K562 (cell line): ENCODE measurements around the gene GATA2. TPM values are rescaled to one million over a fixed set of nuclear protein-coding genes. Genes with fewer than 3 reads are reported as not detected.
A peak's percentile ranks its signal among the peaks of the same experiment; 100 is the strongest.

ENCODE experiments used
- ATAC-seq: fragments of 200-7000 bp; cut with Tn5 transposase; 3 replicates; pipeline ENCODE4 v1.9.1; 2020; ENCODE audit warnings: moderate library complexity
- BruUV-seq: library from RNA; stranded (reverse); fragments of 400-500 nt; replicated peaks from 2 replicates; lab custom pipeline; 2021; lab: Mats Ljungman, UMichigan
- CTCF ChIA-PET: fragments of 300-600 bp; formaldehyde crosslinking; extraction: SDS; loops from one replicate; lab custom pipeline; 2021; ENCODE audit warnings: low intra/inter-chr PET ratio; lab: Yijun Ruan, JAX
- POLR2A ChIA-PET: fragments of 300-600, 350-650 bp; sonication (Branson Sonifier 250); formaldehyde crosslinking; extraction: SDS; loops from one replicate; lab custom pipeline; 2021; ENCODE audit warnings: antibody characterized with exemption, inconsistent platforms; lab: Yijun Ruan, JAX
- DNase-seq, 4 experiments: peaks; one replicate each; pipeline versions ENCODE4 v3.0.0 to v3.0.0-alpha.2; 2011 to 2018; ENCODE audit warnings: low spot score in 3 of 4, mixed read lengths in 3 of 4; ENCODE audit errors: extremely low read depth in 1 of 4
- FAIRE-seq: peaks from 2 replicates; lab custom pipeline; 2011; peaks lifted over from hg19 to GRCh38; lab: Jason Lieb, UNC
- H2AFZ ChIP-seq: 2 replicates; pipeline ENCODE4 v1.6.0; 2011; ENCODE audit warnings: low read depth, low read length, control low read depth, inconsistent platforms
- H3K27ac ChIP-seq: fragments of 200-600 bp; 3 replicates; pipeline ENCODE4 v1.8.0; 2011; ENCODE audit warnings: low read depth, mild to moderate bottlenecking, control low read depth, inconsistent platforms, low read length, moderate library complexity, mixed read lengths; ENCODE audit errors: extremely low read depth
- H3K27me3 ChIP-seq, 2 experiments: fragments of 300-600 bp in 1 of 2; 2 replicates in 1 of 2; 3 replicates in 1 of 2; pipeline versions ENCODE4 v1.6.0 to v1.8.0; 2011; ENCODE audit warnings: inconsistent platforms in 2 of 2, low read length in 2 of 2, mild to moderate bottlenecking in 1 of 2, mixed read lengths in 1 of 2, moderate library complexity in 1 of 2; ENCODE audit not compliant: control insufficient read depth in 2 of 2, insufficient read depth in 2 of 2
- H3K36me3 ChIP-seq: fragments of 300-600 bp; 3 replicates; pipeline ENCODE4 v1.8.0; 2011; ENCODE audit warnings: mild to moderate bottlenecking, low read length, inconsistent platforms; ENCODE audit not compliant: control insufficient read depth, insufficient read depth
- H3K4me1 ChIP-seq, 2 experiments: fragments of 200-600 bp in 1 of 2; replicated peaks in 1 of 2; 2 replicates in 1 of 2; 3 replicates in 1 of 2; pipeline versions ENCODE4 v1.5.1 to v1.8.0; 2011; ENCODE audit warnings: inconsistent platforms in 2 of 2, low read length in 2 of 2, mild to moderate bottlenecking in 1 of 2, mixed read lengths in 1 of 2, moderate library complexity in 1 of 2; ENCODE audit not compliant: control insufficient read depth in 2 of 2, insufficient read depth in 2 of 2
- H3K4me2 ChIP-seq: 2 replicates; pipeline ENCODE4 v1.6.1; 2011; ENCODE audit warnings: low read length, control low read depth, inconsistent platforms, mixed read lengths; ENCODE audit not compliant: insufficient read depth
- H3K4me3 ChIP-seq: fragments of 200-600 bp; sonication (generic), shearing (Covaris generic); 2 replicates; pipeline ENCODE4 v1.5.1; 2016; ENCODE audit warnings: control low read depth, inconsistent platforms
- H3K79me2 ChIP-seq: fragments of 200-600 bp; 3 replicates; pipeline ENCODE4 v1.8.0; 2011; ENCODE audit warnings: low read length, inconsistent platforms; ENCODE audit not compliant: control insufficient read depth, insufficient read depth
- H3K9ac ChIP-seq, 2 experiments: 2 replicates each; pipeline versions ENCODE4 v1.6.0 to v1.6.1; 2011; ENCODE audit warnings: low read depth in 2 of 2, low read length in 2 of 2, control low read depth in 1 of 2, inconsistent platforms in 1 of 2, mild to moderate bottlenecking in 1 of 2, mixed read lengths in 1 of 2; ENCODE audit not compliant: insufficient read depth in 1 of 2
- H3K9me1 ChIP-seq: one replicate; pipeline ENCODE4 v1.6.0; 2011; ENCODE audit warnings: inconsistent platforms, mild to moderate bottlenecking, low read length, moderate library complexity; ENCODE audit not compliant: control insufficient read depth, insufficient read depth
- H3K9me3 ChIP-seq: replicated peaks from 2 replicates; pipeline ENCODE4 v1.5.1; 2011; ENCODE audit warnings: low read depth, low read length, inconsistent platforms; ENCODE audit not compliant: control insufficient read depth, insufficient read depth
- H4K20me1 ChIP-seq: replicated peaks from 2 replicates; pipeline ENCODE4 v1.6.1; 2011; ENCODE audit warnings: low read length, inconsistent platforms, mixed read lengths; ENCODE audit not compliant: control insufficient read depth, insufficient read depth
- CBX5 ChIP-seq: IDR thresholded peaks from 2 replicates; pipeline ENCODE4 v1.6.1; 2014; ENCODE audit warnings: low read depth, borderline replicate concordance
- ERF ChIP-seq: fragments of 450-650 bp; formaldehyde crosslinking; IDR thresholded peaks from 2 replicates; pipeline ENCODE4 v1.4.0; 2020; ENCODE audit warnings: mild to moderate bottlenecking, mixed read lengths
- FOXJ3 ChIP-seq: sonication (generic); formaldehyde crosslinking; IDR thresholded peaks from 2 replicates; pipeline ENCODE4 v1.4.0; 2020; ENCODE audit warnings: mild to moderate bottlenecking, missing genetic modification reagents
- HOXB6 ChIP-seq: fragments of 250-450 bp; sonication (Bioruptor Pico); IDR thresholded peaks from 2 replicates; pipeline ENCODE4 v1.5.1; 2022; ENCODE audit warnings: mild to moderate bottlenecking, borderline replicate concordance
- IFI16 ChIP-seq: fragments of 250-450 bp; sonication (Bioruptor Pico); IDR thresholded peaks from 2 replicates; pipeline ENCODE4 v2.1.2; 2022; ENCODE audit warnings: mild to moderate bottlenecking, inconsistent platforms
- NUFIP1 ChIP-seq: fragments of 450-650 bp; IDR thresholded peaks from 2 replicates; pipeline ENCODE4 v1.6.1; 2018; ENCODE audit not compliant: partially characterized antibody
- PPARD ChIP-seq: fragments of 250-450 bp; sonication (Bioruptor Pico); IDR thresholded peaks from 2 replicates; pipeline ENCODE4 v1.8.0; 2022; ENCODE audit warnings: inconsistent platforms, mild to moderate bottlenecking, moderate library complexity
- RBFOX2 ChIP-seq: fragments of 200-400 bp; formaldehyde crosslinking; IDR thresholded peaks from 2 replicates; pipeline ENCODE4 v1.6.1; 2017; ENCODE audit warnings: low read depth, mild to moderate bottlenecking, low read length, moderate library complexity
- ZBTB11 ChIP-seq, 3 experiments: fragments of 200-800 bp in 1 of 3; fragments of 250-450 bp in 1 of 3; fragments of 450-650 bp in 1 of 3; sonication (Bioruptor Pico) in 1 of 3; sonication (Bioruptor generic) in 1 of 3; formaldehyde crosslinking in 1 of 3; IDR thresholded peaks; 2 replicates each; pipeline versions ENCODE4 v1.6.1 to v1.8.0; 2016 to 2022; ENCODE audit warnings: mild to moderate bottlenecking in 2 of 3, missing genetic modification characterization in 2 of 3, missing compliant biosample characterization in 1 of 3, moderate library complexity in 1 of 3
- ZNF121 ChIP-seq: sonication (generic); formaldehyde crosslinking; conservative IDR thresholded peaks from 2 replicates; pipeline ENCODE4 v1.8.0; 2022; ENCODE audit warnings: missing genetic modification reagents
- ZNF511 ChIP-seq: sonication (generic); formaldehyde crosslinking; IDR thresholded peaks from 2 replicates; pipeline ENCODE4 v1.8.0; 2022; ENCODE audit warnings: mild to moderate bottlenecking, missing genetic modification reagents
- WGBS: fragments of 100-300 bp; shearing (Covaris generic); methylation state at CpG from one replicate; pipeline ENCODE4 v1.1.6; 2016; ENCODE audit warnings: low coverage, mixed read lengths; ENCODE audit not compliant: insufficient coverage; ENCODE audit errors: missing lambda C conversion rate; 5-methylcytosine and 5-hydroxymethylcytosine counted together
- in situ Hi-C: fragments of 300-500 bp; cut with MboI; formaldehyde crosslinking; loops from 4 replicates; pipeline ENCODE4 v1.15.0; 2018; ENCODE audit warnings: inconsistent platforms, mixed read lengths
- intact Hi-C: fragments of 100-400 bp; cut with micrococcal nuclease; formaldehyde crosslinking; loops from 2 replicates; pipeline ENCODE4 v1.14.2; 2022
- polyA plus RNA-seq, 8 experiments: library from polyadenylated mRNA; depleted of rRNA in 4 of 8; stranded (reverse) in 5 of 8; unstranded in 3 of 8; fragments of >200 nt; fragmentation: Nextera tagmentation in 2 of 8; fragmentation: Illumina TruSeq in 1 of 8; extraction: Ambion mirVana in 2 of 8; extraction: Trizol in 1 of 8; gene quantifications; 2 replicates each; pipeline versions ENCODE4 v1.2.1 to v1.2.3, GENCODE V29; 2011 to 2014; ENCODE audit warnings: inconsistent platforms in 1 of 8, missing spikeins in 1 of 8
- total RNA-seq, 7 experiments: library from RNA; depleted of rRNA in 6 of 7; stranded (reverse); fragments of >200 nt in 6 of 7; fragmentation: Illumina TruSeq in 2 of 7; extraction: Trizol in 2 of 7; gene quantifications; 2 replicates each; pipeline versions ENCODE4 v1.2.1 to v1.2.3, GENCODE V29; 2011 to 2021; ENCODE audit warnings: low replicate concordance in 1 of 7
- TF ChIP-seq, protein P1 (sequence below): conservative IDR thresholded peaks from 2 replicates; pipeline ENCODE4 v1.6.1; 2011; ENCODE audit warnings: low read depth, mild to moderate bottlenecking, low read length; ENCODE audit not compliant: control insufficient read depth
- TF ChIP-seq, protein P2 (sequence below): sonication (generic); formaldehyde crosslinking; IDR thresholded peaks from 2 replicates; pipeline ENCODE4 v1.8.0; 2022; ENCODE audit warnings: missing genetic modification reagents, mild to moderate bottlenecking, moderate library complexity, borderline replicate concordance

The GATA2 gene
- total and polyA plus RNA-seq, 9 of the 15 experiments (the other 6 are each of a cell fraction or from before 2014, with no cell fraction given): 8.5 to 218 (median 50.8) TPM

GRCh38 chr3:128481438-128481942 is 11.5 kb downstream of the GATA2 start (continued):
- peak; percentile 28; the same call in 1 of the 2 replicates for TF ChIP-seq ZNF511 (CRISPR knock-in tag)

DNA sequence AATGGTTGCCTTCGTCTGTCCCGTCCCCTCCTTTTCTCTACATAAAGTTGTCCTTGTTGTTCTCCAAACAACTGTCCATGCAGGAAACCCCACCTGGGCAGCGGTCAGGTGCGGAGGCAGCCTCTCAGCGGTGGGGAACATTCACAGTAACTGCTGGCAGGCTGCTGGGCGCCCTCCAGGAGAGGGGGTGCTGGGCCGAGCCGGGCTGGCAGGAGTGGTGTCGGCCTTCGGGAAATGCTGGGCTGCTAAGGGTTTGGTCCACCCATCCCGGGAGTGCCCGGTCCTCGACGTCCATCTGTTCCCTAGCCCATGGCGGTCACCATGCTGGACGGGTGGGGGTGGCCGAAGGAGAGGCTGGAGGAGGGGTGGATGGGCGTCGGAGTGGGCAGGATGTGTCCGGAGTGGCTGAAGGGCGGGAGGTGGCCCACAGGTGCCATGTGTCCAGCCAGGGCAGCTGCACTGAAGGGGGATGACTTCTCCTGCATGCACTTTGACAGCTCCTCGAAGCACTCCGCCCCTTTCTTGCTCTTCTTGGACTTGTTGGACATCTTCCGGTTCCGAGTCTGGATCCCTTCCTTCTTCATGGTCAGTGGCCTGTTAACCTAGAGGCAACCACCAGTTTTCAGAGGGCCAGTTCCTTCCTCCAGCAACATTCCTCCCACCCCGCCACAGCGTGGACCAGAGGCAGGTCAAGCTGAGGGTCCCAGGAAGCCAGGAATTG is 12.1 kb downstream of the GATA2 start:
- Histone ChIP-seq H2AFZ (no peak overlapping the region), H3K9me3 (no peaks in the 10 kb centered on the region), H3K9me1 (no peaks in the 10 kb centered on the region), H3K27me3 (no peaks in the 10 kb centered on the region), H3K36me3 (peaks cover 75% of the 10 kb centered on the region), H3K79me2 (peaks cover 58% of the 10 kb centered on the region), H3K9ac (peak overlapping the region in 1 of 2 experiments; percentile 19; a peak in 1 of 4 replicates), H3K4me3 (no peak overlapping the region), H3K27ac (no peak overlapping the region; the same call in 1 of the 3 replicates), H3K4me2 (no peak overlapping the region), H4K20me1 (peaks cover 24% of the 10 kb centered on the region), H3K4me1 (peaks cover 17 to 44% of the 10 kb centered on the region in 2 experiments; a peak in 3 of 5 replicates)
- ChIA-PET POLR2A (interaction anchor here (0.7 to 2.6 kb wide), 3 partner anchors 12 to 58 kb away, joined by 3 to 20 read pairs (median 3); no protein-coding TSS in a partner anchor), CTCF (no interaction called here)
- 80% methylated on average over 15 of the region's 27 CpGs for WGBS
- DNase-seq (no peak), FAIRE-seq (no peak), ATAC-seq (no peak)
- in situ Hi-C loops (no loop called here), intact Hi-C loops (no loop called here)
- BruUV-seq: no TSS peak
- TF ChIP-seq ZBTB11 (CRISPR knock-in tag; IDR thresholded peaks at IDR 0.05) (no peak), PPARD (CRISPR knock-in tag) (no peak), ERF (no peak), CBX5 (no peak), ZNF121 (CRISPR knock-in tag) (no peak), NUFIP1 (no peak), FOXJ3 (CRISPR knock-in tag) (no peak), IFI16 (no peak), RBFOX2 (peak; percentile 79), HOXB6 (no peak)
- TF ChIP-seq, protein P1, sequence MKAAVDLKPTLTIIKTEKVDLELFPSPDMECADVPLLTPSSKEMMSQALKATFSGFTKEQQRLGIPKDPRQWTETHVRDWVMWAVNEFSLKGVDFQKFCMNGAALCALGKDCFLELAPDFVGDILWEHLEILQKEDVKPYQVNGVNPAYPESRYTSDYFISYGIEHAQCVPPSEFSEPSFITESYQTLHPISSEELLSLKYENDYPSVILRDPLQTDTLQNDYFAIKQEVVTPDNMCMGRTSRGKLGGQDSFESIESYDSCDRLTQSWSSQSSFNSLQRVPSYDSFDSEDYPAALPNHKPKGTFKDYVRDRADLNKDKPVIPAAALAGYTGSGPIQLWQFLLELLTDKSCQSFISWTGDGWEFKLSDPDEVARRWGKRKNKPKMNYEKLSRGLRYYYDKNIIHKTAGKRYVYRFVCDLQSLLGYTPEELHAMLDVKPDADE: no peak
- TF ChIP-seq, protein P2, sequence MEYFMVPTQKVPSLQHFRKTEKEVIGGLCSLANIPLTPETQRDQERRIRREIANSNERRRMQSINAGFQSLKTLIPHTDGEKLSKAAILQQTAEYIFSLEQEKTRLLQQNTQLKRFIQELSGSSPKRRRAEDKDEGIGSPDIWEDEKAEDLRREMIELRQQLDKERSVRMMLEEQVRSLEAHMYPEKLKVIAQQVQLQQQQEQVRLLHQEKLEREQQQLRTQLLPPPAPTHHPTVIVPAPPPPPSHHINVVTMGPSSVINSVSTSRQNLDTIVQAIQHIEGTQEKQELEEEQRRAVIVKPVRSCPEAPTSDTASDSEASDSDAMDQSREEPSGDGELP (CRISPR knock-in tag): 0 out of 2 replicates have a peak, but pooled peaks have one; percentile 11
